ENCODE data around the gene MT1F.

Gene MT1F

GRCh38 chr16:56702836-56703235 lies 45.1 kb downstream of the MT1F start:
- no peak for DNase-seq
